Measurements from ENCODE around the gene SLC25A47.
"Not testable (repeated sequence)": the region's sequence is repeated elsewhere in the genome, so short reads cannot be mapped to it uniquely, and the experiment has no call there.

Gene SLC25A47

GRCh38 chr14:100286484-100287191 is 36.5 kb upstream of the SLC25A47 start:
- Histone ChIP-seq H3K9me3 (ENCODE audit: insufficient read depth, low read length, severe bottlenecking) (no peaks in the 10 kb centered on the region), H3K4me1 (ENCODE audit: insufficient read depth, low read length) (peaks cover 15% of the 10 kb centered on the region), H3K27ac (ENCODE audit: low read length) (no peak overlapping the region), H3K36me3 (ENCODE audit: insufficient read depth, low read length) (peaks cover 43% of the 10 kb centered on the region), H2AFZ (ENCODE audit: low read depth, low read length) (no peak overlapping the region), H3K9ac (ENCODE audit: low read depth, low read length) (no peak overlapping the region), H3K79me2 (ENCODE audit: insufficient read depth, low read length) (peaks cover 30% of the 10 kb centered on the region), H4K20me1 (ENCODE audit: insufficient read depth, low read length) (peaks cover 66% of the 10 kb centered on the region), H3K27me3 (ENCODE audit: insufficient read depth, low read length, poor library complexity) (no peaks in the 10 kb centered on the region), H3K4me3 (ENCODE audit: low read depth in 1 of 2, low read length in 2 of 2) (no peak overlapping the region), H3K4me2 (ENCODE audit: insufficient read depth, low read length) (no peak overlapping the region; the same call in 1 of the 2 replicates)
- TF ChIP-seq CTCF (IDR thresholded peaks at IDR 0.05; ENCODE audit: borderline replicate concordance, extremely low read depth, low read length, poor library complexity, severe bottlenecking) (no peak), EZH2 (IDR thresholded peaks at IDR 0.05; ENCODE audit: borderline replicate concordance, low read depth, low read length, severe bottlenecking) (no peak)
- ATAC-seq (ENCODE audit: insufficient read depth, low read depth) (no peak), DNase-seq (no peak)

GRCh38 chr14:100287202-100287997 is 35.7 kb upstream of the SLC25A47 start:
- no peak overlapping the region for H3K4me2 ChIP-seq (ENCODE audit: insufficient read depth, low read length)
- no peak for DNase-seq
- no peak for ATAC-seq (ENCODE audit: insufficient read depth, low read depth)
- H2AFZ ChIP-seq (ENCODE audit: low read depth, low read length), result no peak overlapping the region
- H3K36me3 ChIP-seq (ENCODE audit: insufficient read depth, low read length), result peaks cover 44% of the 10 kb centered on the region
- peaks cover 65% of the 10 kb centered on the region for H4K20me1 ChIP-seq (ENCODE audit: insufficient read depth, low read length)
- TF ChIP-seq EZH2 (IDR thresholded peaks at IDR 0.05; ENCODE audit: borderline replicate concordance, low read depth, low read length, severe bottlenecking), result no peak
- no peak for TF ChIP-seq CTCF (IDR thresholded peaks at IDR 0.05; ENCODE audit: borderline replicate concordance, extremely low read depth, low read length, poor library complexity, severe bottlenecking)
- no peaks in the 10 kb centered on the region for H3K9me3 ChIP-seq (ENCODE audit: insufficient read depth, low read length, severe bottlenecking)
- H3K27me3 ChIP-seq (ENCODE audit: insufficient read depth, low read length, poor library complexity), result no peaks in the 10 kb centered on the region
- H3K9ac ChIP-seq (ENCODE audit: low read depth, low read length), result no peak overlapping the region
- H3K4me1 ChIP-seq (ENCODE audit: insufficient read depth, low read length), result peaks cover 15% of the 10 kb centered on the region
- H3K79me2 ChIP-seq (ENCODE audit: insufficient read depth, low read length), result peaks cover 24% of the 10 kb centered on the region
- no peak overlapping the region for H3K4me3 ChIP-seq (ENCODE audit: low read depth in 1 of 2, low read length in 2 of 2)
- H3K27ac ChIP-seq (ENCODE audit: low read length), result no peak overlapping the region

GRCh38 chr14:100287998-100288295 is 35.2 kb upstream of the SLC25A47 start:
- not testable (repeated sequence) for H2AFZ ChIP-seq (ENCODE audit: low read depth, low read length); DNase-seq; H3K27me3 ChIP-seq (ENCODE audit: insufficient read depth, low read length, poor library complexity); ATAC-seq (ENCODE audit: insufficient read depth, low read depth); H3K4me2 ChIP-seq (ENCODE audit: insufficient read depth, low read length); H3K4me3 ChIP-seq (ENCODE audit: low read depth in 1 of 2, low read length in 2 of 2); H3K9ac ChIP-seq (ENCODE audit: low read depth, low read length); H3K27ac ChIP-seq (ENCODE audit: low read length); H3K9me3 ChIP-seq (ENCODE audit: insufficient read depth, low read length, severe bottlenecking)
- Histone ChIP-seq H4K20me1 (ENCODE audit: insufficient read depth, low read length) (peaks cover 65% of the 10 kb centered on the region), H3K79me2 (ENCODE audit: insufficient read depth, low read length) (peaks cover 20% of the 10 kb centered on the region), H3K36me3 (ENCODE audit: insufficient read depth, low read length) (peaks cover 44% of the 10 kb centered on the region), H3K4me1 (ENCODE audit: insufficient read depth, low read length) (peaks cover 15% of the 10 kb centered on the region)
